ENCODE results near the gene HOXA3. TPM values are rescaled to one million over a fixed set of nuclear protein-coding genes. Genes with fewer than 3 reads are reported as not detected.

The HOXA3 gene
- total RNA-seq, 1 donor from 2014 or later, result 77.4 TPM

DNA sequence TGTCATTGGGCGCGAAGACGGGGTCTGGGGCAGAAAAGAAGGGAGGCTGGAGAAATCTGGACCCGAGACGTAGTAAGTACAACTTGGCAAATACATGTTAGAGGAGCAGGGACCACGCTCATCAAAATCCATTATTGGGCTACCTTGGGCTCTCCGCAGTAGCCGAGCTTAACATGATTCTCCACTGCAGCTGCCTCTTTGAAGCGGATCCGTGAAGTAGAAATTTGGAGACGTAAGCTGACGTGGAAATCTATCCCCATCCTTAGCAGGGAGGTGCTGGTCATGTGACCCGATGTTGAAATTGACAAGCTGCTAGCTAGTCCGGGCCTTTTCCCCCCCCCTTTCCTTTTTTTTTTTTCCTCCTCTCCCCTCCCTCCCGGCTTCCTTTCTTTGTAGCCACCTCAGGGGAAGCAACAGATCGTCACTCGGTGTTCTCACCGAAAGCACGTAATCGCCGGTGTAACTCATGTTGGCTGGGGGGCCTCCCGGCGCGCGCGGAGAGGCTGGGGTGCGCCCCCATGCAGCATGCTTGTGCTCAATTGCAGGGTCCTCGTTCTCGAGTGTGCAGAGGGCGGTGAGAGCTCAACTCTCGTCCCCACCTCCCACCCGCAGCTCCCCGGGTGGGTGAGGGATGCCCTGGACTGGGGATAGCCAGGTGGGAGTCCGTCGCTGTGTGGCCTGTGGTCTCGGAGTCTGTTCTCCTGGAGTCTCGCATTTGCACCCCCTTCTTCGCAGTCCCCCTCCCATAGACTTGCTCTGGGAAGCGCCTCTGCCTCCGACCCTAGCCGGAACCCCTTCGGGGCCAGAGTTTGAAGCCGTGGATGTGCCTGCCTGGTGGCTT, 32.9 kb upstream of the HOXA3 start, which contains the start of gene HOXA11:
Gene HOXA11 (minus strand): TSS at position 220 of the 841 bp plus-strand sequence. CDS start 88 bp downstream, at position 132.
- Mint-ChIP-seq H3K9me3 (ENCODE audit: low read depth) (no peaks in the 10 kb centered on the region), H3K27ac (no peak within 1 kb of the TSS), H3K27me3 (peaks cover 99% of the 10 kb centered on the region), H3K36me3 (ENCODE audit: insufficient read depth) (no peaks in the 10 kb centered on the region), H3K4me3 (ENCODE audit: low read depth) (peak within 1 kb of the TSS; percentile 38), H3K4me1 (ENCODE audit: low read depth) (peaks cover 8% of the 10 kb centered on the region)
- TF ChIP-seq, protein P1, sequence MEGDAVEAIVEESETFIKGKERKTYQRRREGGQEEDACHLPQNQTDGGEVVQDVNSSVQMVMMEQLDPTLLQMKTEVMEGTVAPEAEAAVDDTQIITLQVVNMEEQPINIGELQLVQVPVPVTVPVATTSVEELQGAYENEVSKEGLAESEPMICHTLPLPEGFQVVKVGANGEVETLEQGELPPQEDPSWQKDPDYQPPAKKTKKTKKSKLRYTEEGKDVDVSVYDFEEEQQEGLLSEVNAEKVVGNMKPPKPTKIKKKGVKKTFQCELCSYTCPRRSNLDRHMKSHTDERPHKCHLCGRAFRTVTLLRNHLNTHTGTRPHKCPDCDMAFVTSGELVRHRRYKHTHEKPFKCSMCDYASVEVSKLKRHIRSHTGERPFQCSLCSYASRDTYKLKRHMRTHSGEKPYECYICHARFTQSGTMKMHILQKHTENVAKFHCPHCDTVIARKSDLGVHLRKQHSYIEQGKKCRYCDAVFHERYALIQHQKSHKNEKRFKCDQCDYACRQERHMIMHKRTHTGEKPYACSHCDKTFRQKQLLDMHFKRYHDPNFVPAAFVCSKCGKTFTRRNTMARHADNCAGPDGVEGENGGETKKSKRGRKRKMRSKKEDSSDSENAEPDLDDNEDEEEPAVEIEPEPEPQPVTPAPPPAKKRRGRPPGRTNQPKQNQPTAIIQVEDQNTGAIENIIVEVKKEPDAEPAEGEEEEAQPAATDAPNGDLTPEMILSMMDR (IDR thresholded peaks at IDR 0.05; ENCODE audit: unreplicated experiment), result no peak
- DNase-seq (ENCODE audit: low spot score, unreplicated experiment), result no peak

GRCh38 chr7:27184337-27185012, 32.1 kb upstream of the HOXA3 start:
- no peaks in the 10 kb centered on the region for H3K36me3 Mint-ChIP-seq (ENCODE audit: insufficient read depth)
- no peaks in the 10 kb centered on the region for H3K9me3 Mint-ChIP-seq (ENCODE audit: low read depth)
- H3K4me1 Mint-ChIP-seq (ENCODE audit: low read depth), result peaks cover 11% of the 10 kb centered on the region
- no peak overlapping the region for H3K27ac Mint-ChIP-seq
- peaks cover 99% of the 10 kb centered on the region for H3K27me3 Mint-ChIP-seq
- H3K4me3 Mint-ChIP-seq (ENCODE audit: low read depth), result peak overlapping the region; percentile 38
- no peak for DNase-seq (ENCODE audit: low spot score, unreplicated experiment)
- TF ChIP-seq, protein P1 (IDR thresholded peaks at IDR 0.05; ENCODE audit: unreplicated experiment), result no peak

GRCh38 chr7:27183682-27184336, 31.4 kb upstream of the HOXA3 start:
- TF ChIP-seq, protein P1 (IDR thresholded peaks at IDR 0.05; ENCODE audit: unreplicated experiment), result no peak
- H3K36me3 Mint-ChIP-seq (ENCODE audit: insufficient read depth), result no peaks in the 10 kb centered on the region
- peaks cover 99% of the 10 kb centered on the region for H3K27me3 Mint-ChIP-seq
- no peak overlapping the region for H3K27ac Mint-ChIP-seq
- no peak for DNase-seq (ENCODE audit: low spot score, unreplicated experiment)
- H3K4me3 Mint-ChIP-seq (ENCODE audit: low read depth), result peak overlapping the region; percentile 38
- no peaks in the 10 kb centered on the region for H3K9me3 Mint-ChIP-seq (ENCODE audit: low read depth)
- H3K4me1 Mint-ChIP-seq (ENCODE audit: low read depth), result peaks cover 13% of the 10 kb centered on the region

DNA sequence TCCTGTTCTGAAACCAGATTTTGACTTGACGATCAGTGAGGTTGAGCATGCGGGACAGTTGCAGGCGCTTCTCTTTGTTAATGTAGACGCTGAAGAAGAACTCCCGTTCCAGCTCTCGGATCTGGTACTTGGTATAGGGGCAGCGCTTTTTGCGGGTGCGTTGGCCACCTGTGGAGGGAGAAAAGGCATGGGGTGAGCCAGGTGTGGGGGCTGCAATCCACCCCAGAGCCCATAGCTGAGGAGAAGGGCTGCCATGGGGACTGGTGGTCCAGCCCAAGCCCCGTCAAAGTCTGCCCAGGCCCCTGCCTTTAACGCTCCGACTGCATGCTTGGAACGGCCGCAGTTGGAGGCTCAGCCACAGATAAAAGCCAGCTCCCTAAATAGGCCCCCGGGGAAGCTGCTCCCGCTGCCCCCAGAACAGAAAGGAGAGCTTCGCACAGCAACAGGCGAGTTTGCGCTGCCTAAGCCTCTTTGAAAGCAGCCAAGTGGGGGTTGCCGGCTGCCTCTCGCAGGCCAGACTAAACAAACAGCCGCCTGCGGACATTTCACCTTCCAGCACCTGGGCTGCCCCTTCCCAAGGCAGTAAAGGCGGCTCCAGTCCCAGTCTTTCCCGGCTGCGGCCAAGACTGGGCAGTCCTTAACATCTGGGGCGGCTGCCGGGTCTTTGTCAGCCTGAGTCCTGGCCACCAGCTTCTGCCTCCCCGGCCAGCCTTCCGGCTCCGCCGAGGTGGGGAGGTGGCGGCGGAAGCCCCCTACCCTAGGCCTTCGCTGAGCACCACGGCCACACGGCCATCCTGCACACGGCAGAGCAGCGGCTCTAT, 30.7 kb upstream of the HOXA3 start:
- Mint-ChIP-seq H3K27me3 (peaks cover 99% of the 10 kb centered on the region), H3K4me1 (ENCODE audit: low read depth) (peaks cover 9% of the 10 kb centered on the region), H3K36me3 (ENCODE audit: insufficient read depth) (no peaks in the 10 kb centered on the region), H3K4me3 (ENCODE audit: low read depth) (no peak overlapping the region), H3K27ac (no peak overlapping the region), H3K9me3 (ENCODE audit: low read depth) (no peaks in the 10 kb centered on the region)
- TF ChIP-seq, protein P1 (IDR thresholded peaks at IDR 0.05; ENCODE audit: unreplicated experiment), result no peak
- DNase-seq (ENCODE audit: low spot score, unreplicated experiment), result no peak
